ENCODE measurements around the gene IL17RC. TPM values are rescaled to one million over a fixed set of nuclear protein-coding genes. Genes with fewer than 3 reads are reported as not detected.
A peak's percentile ranks its signal among the peaks of the same experiment; 100 is the strongest.

The IL17RC gene
- total and polyA plus RNA-seq, 2 donors (not counting 1 experiment from before 2014, with no cell fraction given) = 17.1 to 17.5 TPM

DNA sequence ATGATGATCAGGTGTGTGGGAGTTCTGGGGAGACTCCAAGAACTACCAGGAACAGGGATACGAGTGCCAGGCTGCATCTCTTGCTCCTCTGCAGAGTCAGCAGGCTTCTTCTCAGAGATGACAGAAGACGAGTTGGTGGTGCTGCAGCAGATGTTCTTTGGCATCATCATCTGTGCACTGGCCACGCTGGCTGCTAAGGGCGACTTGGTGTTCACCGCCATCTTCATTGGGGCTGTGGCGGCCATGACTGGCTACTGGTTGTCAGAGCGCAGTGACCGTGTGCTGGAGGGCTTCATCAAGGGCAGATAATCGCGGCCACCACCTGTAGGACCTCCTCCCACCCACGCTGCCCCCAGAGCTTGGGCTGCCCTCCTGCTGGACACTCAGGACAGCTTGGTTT is 27.4 kb downstream of the IL17RC start:
- no peak overlapping the region for H3K27ac ChIP-seq (ENCODE audit: insufficient read depth, low read length)
- H3K9me3 ChIP-seq (ENCODE audit: control insufficient read depth, insufficient read depth, low read depth, low read length) = no peaks in the 10 kb centered on the region

DNA sequence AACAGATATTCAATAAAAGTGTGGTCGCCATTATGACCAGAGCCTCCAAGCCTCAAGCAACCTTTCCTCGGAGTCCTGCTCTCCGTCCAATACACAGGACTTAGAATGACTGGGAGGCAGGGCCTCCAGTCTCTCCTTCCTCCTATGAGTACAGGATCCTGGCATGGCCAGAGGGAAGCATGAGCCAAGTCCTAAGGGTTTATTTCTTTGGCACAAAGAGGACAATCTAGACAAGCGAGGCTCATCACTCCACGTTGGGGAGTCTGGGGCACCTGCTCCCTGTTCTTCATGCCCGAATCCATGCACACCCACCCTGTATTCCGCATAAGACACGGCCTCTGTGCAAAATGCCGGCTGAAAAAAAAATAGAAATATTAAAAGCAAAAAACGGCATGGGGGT is 28.5 kb downstream of the IL17RC start:
- H3K27ac ChIP-seq (ENCODE audit: insufficient read depth, low read length) = no peak overlapping the region
- peaks cover 4% of the 10 kb centered on the region for H3K4me1 ChIP-seq (ENCODE audit: control insufficient read depth, extremely low read depth, insufficient read depth, low read length)
- no peaks in the 10 kb centered on the region for H4K20me1 ChIP-seq (ENCODE audit: control insufficient read depth, extremely low read depth, insufficient read depth, low read length)
- no peak overlapping the region for H3K9ac ChIP-seq (ENCODE audit: insufficient read depth, low read length)
- no peak overlapping the region for H2AFZ ChIP-seq (ENCODE audit: low read length)
- no peak for TF ChIP-seq EZH2 (IDR thresholded peaks at IDR 0.05; ENCODE audit: low read length, missing control alignments)
- TF ChIP-seq, protein P1, sequence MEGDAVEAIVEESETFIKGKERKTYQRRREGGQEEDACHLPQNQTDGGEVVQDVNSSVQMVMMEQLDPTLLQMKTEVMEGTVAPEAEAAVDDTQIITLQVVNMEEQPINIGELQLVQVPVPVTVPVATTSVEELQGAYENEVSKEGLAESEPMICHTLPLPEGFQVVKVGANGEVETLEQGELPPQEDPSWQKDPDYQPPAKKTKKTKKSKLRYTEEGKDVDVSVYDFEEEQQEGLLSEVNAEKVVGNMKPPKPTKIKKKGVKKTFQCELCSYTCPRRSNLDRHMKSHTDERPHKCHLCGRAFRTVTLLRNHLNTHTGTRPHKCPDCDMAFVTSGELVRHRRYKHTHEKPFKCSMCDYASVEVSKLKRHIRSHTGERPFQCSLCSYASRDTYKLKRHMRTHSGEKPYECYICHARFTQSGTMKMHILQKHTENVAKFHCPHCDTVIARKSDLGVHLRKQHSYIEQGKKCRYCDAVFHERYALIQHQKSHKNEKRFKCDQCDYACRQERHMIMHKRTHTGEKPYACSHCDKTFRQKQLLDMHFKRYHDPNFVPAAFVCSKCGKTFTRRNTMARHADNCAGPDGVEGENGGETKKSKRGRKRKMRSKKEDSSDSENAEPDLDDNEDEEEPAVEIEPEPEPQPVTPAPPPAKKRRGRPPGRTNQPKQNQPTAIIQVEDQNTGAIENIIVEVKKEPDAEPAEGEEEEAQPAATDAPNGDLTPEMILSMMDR (conservative IDR thresholded peaks at IDR 0.05 in 1 of 2, IDR thresholded peaks at IDR 0.05 in 1 of 2; ENCODE audit: low read depth in 1 of 2, low read length in 2 of 2) = no peak
- no peaks in the 10 kb centered on the region for H3K9me3 ChIP-seq (ENCODE audit: control insufficient read depth, insufficient read depth, low read depth, low read length)
- peaks cover 5% of the 10 kb centered on the region for H3K36me3 ChIP-seq (ENCODE audit: control insufficient read depth, insufficient read depth, low read length)
- DNase-seq (ENCODE audit: low read depth in 2 of 2) = no peak
- H3K79me2 ChIP-seq (ENCODE audit: control insufficient read depth, insufficient read depth, low read length) = no peaks in the 10 kb centered on the region
- no peak overlapping the region for H3K4me3 ChIP-seq (replicated peaks in 1 of 4; ENCODE audit: control extremely low read depth in 1 of 4, insufficient read depth in 1 of 4, low read depth in 3 of 4, low read length in 4 of 4)
- no peaks in the 10 kb centered on the region for H3K27me3 ChIP-seq (ENCODE audit: control insufficient read depth, insufficient read depth, low read length)
- H3K4me2 ChIP-seq (ENCODE audit: extremely low read depth, insufficient read depth, low read length) = no peak overlapping the region

More for the DNA sequence above, 27.4 kb downstream of the IL17RC start:
- Histone ChIP-seq H2AFZ (ENCODE audit: low read length) (no peak overlapping the region), H3K36me3 (ENCODE audit: control insufficient read depth, insufficient read depth, low read length) (peaks cover 5% of the 10 kb centered on the region), H3K4me3 (replicated peaks in 1 of 4; ENCODE audit: control extremely low read depth in 1 of 4, insufficient read depth in 1 of 4, low read depth in 3 of 4, low read length in 4 of 4) (no peak overlapping the region), H3K27me3 (ENCODE audit: control insufficient read depth, insufficient read depth, low read length) (no peaks in the 10 kb centered on the region), H3K79me2 (ENCODE audit: control insufficient read depth, insufficient read depth, low read length) (no peaks in the 10 kb centered on the region), H3K4me2 (ENCODE audit: extremely low read depth, insufficient read depth, low read length) (no peak overlapping the region), H4K20me1 (ENCODE audit: control insufficient read depth, extremely low read depth, insufficient read depth, low read length) (no peaks in the 10 kb centered on the region), H3K9ac (ENCODE audit: insufficient read depth, low read length) (no peak overlapping the region), H3K4me1 (ENCODE audit: control insufficient read depth, extremely low read depth, insufficient read depth, low read length) (peaks cover 4% of the 10 kb centered on the region)
- DNase-seq (ENCODE audit: low read depth in 2 of 2) = no peak
- no peak for TF ChIP-seq EZH2 (IDR thresholded peaks at IDR 0.05; ENCODE audit: low read length, missing control alignments)

DNA sequence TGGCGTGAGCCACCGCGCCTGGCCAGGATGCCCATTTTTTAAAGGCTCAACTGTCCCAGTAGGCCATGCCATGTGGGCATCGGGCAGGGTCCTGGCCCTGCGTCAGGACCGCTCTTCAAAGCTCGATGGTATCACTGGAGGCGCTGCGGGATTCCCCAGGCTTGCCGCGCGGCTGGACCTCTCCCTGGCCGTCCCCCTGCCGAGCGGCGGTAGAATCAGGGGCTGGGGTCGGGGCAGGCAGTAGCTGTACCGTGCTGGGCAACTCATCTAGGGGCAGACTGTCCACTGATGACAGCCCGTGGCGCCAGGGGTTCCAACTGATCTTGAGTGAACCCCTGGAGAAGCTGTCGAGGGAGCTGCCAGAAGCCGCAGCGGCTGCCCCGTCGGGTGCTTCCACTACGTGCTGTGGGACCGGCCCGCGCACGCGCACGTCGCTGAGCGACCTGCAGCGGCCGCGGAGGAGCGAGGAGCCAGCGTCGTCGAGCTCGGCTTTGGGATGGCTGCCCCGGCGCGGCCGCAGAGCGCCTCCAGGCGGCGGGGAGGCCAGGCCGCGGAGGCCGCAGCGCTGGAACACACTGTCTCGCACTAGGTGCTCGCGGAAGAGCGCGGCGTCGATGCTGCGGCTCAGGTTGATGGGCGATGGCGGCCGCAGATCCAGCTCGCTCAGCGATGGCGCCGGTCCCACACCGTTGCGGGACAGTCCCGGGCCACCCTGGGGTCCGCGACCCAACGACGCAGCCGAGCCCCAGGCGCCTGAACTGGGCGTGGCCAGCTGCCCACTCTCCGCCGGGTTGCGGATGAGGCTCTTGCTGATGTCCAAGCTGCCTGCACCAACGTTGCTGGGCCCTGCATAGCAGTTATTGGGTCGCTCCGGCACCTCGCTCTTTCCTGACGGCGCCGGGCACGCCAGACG is 29.5 kb downstream of the IL17RC start:
- peak overlapping the region; percentile 44 to 64 (median 56) for H3K4me3 ChIP-seq (replicated peaks in 1 of 4; ENCODE audit: control extremely low read depth in 1 of 4, insufficient read depth in 1 of 4, low read depth in 3 of 4, low read length in 4 of 4)
- H3K9me3 ChIP-seq (ENCODE audit: control insufficient read depth, insufficient read depth, low read depth, low read length) = no peaks in the 10 kb centered on the region
- H3K4me1 ChIP-seq (ENCODE audit: control insufficient read depth, extremely low read depth, insufficient read depth, low read length) = peaks cover 4% of the 10 kb centered on the region
- H3K4me2 ChIP-seq (ENCODE audit: extremely low read depth, insufficient read depth, low read length) = peak overlapping the region; percentile 82
- H2AFZ ChIP-seq (ENCODE audit: low read length) = peak overlapping the region; percentile 88
- no peaks in the 10 kb centered on the region for H4K20me1 ChIP-seq (ENCODE audit: control insufficient read depth, extremely low read depth, insufficient read depth, low read length)
- peaks cover 5% of the 10 kb centered on the region for H3K36me3 ChIP-seq (ENCODE audit: control insufficient read depth, insufficient read depth, low read length)
- peak; percentile 89 to 91 for DNase-seq (ENCODE audit: low read depth in 2 of 2)
- H3K79me2 ChIP-seq (ENCODE audit: control insufficient read depth, insufficient read depth, low read length) = no peaks in the 10 kb centered on the region
- peak overlapping the region; percentile 66 for H3K9ac ChIP-seq (ENCODE audit: insufficient read depth, low read length)
- TF ChIP-seq, protein P1 (conservative IDR thresholded peaks at IDR 0.05 in 1 of 2, IDR thresholded peaks at IDR 0.05 in 1 of 2; ENCODE audit: low read depth in 1 of 2, low read length in 2 of 2) = peak; percentile 43 to 62
- TF ChIP-seq EZH2 (IDR thresholded peaks at IDR 0.05; ENCODE audit: low read length, missing control alignments) = no peak
- peak overlapping the region; percentile 62 for H3K27ac ChIP-seq (ENCODE audit: insufficient read depth, low read length)
- no peaks in the 10 kb centered on the region for H3K27me3 ChIP-seq (ENCODE audit: control insufficient read depth, insufficient read depth, low read length)
